ENCODE data around the gene BEGAIN.

- TF ChIP-seq POLR2A (IDR thresholded peaks at IDR 0.05) (no peak), CTCF (IDR thresholded peaks at IDR 0.05 in 8 of 11, conservative IDR thresholded peaks at IDR 0.05 in 3 of 11) (no peak), POLR2AphosphoS5 (IDR thresholded peaks at IDR 0.05) (no peak)
These were observed 84.0 kb downstream of the BEGAIN start for GRCh38 chr14:100503251-100503650.

Data from spleen (tissue), 7 donors.